GM18502 (cell line): ENCODE measurements around the gene RAB1B.

Source experiments
- ATAC-seq: cut with Tn5 transposase; IDR thresholded peaks from one replicate; pipeline ENCODE4 v1.9.1; 2021; ENCODE audit warnings: mild to moderate bottlenecking; ENCODE audit not compliant: unreplicated experiment, poor library complexity

RAB1B gene

DNA sequence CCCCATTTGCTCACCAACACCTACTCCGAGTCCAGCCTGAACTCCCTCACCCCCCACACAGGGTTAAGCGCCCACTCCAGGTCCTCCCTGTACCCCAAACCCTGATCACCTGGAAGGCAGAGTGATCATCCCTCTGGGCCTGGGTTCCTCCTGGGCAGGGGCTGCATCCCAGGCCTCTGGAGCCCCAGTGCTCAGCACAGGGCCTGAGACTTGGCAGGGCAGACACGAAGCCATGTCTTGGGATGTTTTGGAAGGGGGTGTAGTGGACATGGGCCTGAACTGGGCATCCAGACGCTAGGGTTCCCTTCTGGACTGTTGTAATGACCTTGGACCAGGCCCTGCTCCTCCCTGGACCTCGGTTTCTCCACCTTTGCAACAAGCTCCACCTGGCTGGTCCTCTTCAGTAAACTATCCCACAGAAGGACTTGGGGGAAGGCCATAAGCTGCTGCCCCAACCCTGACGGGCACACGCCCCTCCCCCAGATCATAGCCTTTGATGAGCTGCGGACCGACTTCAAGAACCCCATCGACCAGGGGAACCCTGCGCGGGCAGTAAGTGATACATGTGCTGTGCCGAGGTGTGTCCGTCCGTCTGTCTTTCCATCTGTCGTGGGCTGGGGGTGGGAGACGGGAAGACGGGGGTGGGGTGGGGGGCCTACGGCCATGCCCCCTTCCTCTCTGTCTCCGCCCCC lies 13.5 kb downstream of the RAB1B start:
- ATAC-seq = no peak

DNA sequence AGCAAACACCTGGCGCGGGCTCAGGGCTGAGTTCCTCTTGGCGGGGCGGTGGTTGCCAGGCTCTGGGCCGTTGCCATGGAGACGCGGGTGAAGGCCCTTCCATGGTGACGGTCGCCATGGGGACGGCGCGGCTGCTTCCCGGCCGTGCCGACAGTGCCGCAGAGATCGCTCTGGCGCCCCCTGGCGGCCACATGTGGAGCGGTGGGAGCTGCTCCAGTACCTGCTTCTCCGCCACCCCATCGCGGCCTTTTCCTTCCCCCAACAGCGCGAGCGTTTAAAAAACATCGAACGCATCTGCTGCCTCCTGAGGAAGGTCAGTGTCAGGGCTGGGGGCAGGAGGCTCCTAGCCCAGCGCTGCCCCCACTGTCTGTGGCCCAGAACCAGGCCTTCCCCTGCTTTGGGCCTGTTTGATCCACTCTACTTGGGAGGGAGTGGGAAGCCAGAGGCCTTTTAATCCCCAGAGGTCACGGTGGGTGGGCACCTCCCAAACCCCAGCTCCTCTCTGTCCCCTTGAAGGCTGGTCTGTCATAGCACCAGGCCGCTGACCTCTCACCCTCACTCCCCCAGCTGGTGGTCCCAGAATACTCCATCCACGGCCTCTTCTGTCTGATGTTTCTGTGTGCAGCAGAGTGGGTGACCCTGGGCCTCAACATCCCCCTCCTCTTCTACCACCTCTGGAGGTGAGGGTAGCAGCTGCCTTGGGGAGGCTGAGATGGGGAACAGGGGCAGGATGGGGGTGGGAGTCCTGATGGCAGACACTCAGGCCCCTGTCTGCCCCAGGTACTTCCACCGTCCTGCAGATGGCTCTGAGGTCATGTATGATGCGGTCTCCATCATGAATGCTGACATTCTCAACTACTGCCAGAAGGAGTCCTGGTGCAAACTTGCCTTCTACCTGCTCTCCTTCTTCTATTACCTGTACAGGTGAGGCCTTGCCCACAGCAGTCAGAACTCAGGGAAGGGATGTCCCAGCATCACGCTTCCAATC lies 14.3 kb downstream of the RAB1B start:
- peak; percentile 74 for ATAC-seq

DNA sequence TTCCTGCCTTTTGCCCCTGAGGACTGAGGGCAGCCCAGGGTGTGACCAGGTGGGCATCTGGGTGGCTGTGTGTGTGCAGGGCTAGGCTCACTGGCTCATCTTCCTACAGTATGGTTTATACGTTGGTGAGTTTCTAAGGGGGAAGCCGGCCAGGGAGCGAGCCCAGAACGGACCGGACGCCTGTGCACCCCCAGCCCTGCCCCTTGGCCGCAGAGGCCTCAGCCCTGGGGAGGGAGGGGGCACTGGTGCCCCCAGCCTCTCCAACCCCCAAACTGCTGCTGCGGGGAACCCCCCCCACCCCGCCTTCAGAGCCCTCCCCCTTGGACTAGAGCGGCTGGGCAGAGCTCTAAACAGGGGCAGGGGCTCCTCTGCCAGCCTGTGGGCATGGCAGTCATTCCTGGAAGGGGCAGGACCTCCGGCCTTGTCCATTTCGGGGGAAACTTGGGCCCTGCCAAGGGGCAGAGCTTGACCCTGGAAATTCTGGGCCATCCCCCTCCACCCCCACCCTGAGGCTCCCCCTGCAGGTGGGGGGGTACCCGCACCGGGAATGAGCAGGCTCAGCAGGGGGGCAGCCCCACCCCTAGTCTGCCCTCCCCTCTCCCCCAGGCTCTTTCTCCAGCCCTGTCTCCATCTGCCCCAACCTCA lies 15.1 kb downstream of the RAB1B start:
- no peak for ATAC-seq

GRCh38 chr11:66284526-66285078 lies 16.2 kb downstream of the RAB1B start:
- no peak for ATAC-seq

DNA sequence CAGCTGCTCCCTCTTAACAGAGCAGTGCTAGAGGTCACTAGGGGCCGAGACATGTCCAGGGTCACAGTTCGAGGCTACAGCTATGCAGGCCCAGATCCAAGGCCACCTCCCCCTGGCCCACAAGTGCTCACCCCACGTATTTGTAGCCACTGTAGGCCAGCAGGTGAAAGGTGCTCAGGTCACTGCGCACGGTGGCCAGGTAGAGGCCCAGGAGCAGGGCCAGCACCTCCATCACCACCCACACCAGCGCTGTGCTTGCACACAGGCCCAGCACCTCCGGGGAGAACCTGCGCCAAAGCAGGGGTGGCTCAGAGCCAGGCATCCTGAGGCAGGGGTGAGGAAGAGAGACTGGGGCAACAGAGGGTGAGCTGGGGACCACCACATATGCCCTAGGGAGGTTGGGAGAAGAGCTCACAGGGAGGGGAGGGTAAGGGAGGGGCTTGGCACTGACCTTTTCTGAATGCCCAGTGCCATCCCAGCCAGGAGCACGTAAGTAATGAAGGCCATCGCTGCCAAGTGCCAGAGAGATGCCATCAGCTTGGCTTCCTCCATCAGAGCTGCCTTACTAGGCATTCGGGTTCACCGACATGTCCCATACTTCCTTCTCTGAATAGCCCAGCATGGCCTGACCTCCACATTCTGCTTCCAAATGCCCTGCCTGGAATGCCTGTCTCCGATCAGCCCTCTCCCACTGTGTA lies 17.0 kb downstream of the RAB1B start:
- no peak for ATAC-seq

GRCh38 chr11:66286699-66287098 lies 18.3 kb downstream of the RAB1B start:
- no peak for ATAC-seq

DNA sequence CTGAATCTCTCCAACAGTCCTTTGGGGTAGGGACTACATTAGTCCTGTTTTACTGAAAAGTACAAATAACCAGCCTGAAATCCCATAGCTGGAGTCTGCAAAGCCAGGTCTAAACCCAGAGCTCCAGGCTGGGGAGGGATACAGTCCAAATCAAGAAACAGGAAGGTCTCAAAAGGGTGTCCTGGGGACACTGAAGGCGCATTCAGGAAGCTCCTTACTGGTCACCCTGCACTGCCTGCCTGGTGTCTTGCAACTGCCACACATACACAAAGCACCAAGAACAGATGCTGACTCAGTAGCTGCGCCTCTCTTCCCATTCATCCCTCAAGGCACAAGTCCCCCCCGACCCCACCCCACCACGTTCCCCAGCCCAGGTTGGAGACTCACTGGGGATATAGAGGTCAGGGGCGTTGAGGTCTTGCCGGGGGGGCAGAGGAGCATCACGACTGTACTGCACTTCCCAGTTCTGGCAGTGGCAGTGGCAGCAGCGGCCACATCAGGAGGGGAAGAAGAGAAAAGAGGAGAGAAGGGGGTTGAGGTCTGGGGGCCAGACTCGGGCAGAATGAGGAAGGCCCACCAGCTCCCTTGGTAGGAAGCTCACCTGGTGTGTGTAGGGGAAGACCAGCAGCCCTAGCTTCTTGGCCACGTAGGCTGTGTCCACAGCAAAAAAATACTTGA lies 18.9 kb downstream of the RAB1B start:
- ATAC-seq = no peak

DNA sequence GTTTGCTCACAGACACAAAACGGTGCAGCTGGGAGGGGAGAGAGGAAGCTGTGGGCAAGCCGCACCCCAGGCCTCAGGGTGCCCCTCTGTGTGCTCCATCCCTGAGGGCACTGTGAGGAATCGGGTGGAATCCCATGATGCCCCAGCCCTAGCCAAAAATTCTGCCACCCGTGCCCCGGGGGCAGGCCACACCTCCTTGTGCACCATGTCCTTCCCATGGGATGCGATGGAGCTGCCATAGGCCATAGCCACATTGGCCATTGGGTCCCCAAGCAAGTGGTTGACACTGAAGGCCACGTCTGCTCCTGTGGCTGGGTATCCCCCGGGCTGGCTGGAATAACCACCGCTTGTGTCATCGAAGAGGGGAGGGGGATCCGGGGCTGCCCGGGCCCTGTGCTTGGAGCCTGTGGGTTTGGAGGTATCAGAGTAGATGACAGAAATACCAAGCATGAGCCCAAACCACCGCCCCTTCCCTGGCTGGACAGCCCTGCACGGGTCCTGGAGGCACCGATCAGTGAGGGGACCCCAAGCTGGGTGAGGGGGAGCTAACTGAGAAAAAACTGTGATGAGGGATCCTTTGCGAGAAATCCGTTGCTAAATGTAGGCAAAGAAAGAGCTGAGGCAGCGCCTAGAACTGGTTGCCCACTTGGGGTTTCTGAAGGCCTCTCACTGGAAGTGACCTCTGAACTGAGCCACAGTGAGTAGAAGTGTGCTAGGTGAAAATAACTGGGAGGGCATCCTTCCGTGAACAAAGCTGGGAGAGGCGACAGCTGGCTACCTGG lies 19.6 kb downstream of the RAB1B start:
- no peak for ATAC-seq

- peak; percentile 87 for ATAC-seq
Observed at GRCh38 chr11:66288671-66289547, 20.5 kb downstream of the RAB1B start, which contains the start of gene YIF1A. Gene YIF1A (minus strand): TSS chr11:66289143. CDS start chr11:66288985, 158 bp downstream.

GRCh38 chr11:66289548-66290329 lies 21.3 kb downstream of the RAB1B start:
- ATAC-seq = peak; percentile 36

GRCh38 chr11:66290330-66290621 lies 21.8 kb downstream of the RAB1B start:
- ATAC-seq = no peak

- no peak for ATAC-seq
Observed at GRCh38 chr11:66291303-66291705, 22.9 kb downstream of the RAB1B start.

DNA sequence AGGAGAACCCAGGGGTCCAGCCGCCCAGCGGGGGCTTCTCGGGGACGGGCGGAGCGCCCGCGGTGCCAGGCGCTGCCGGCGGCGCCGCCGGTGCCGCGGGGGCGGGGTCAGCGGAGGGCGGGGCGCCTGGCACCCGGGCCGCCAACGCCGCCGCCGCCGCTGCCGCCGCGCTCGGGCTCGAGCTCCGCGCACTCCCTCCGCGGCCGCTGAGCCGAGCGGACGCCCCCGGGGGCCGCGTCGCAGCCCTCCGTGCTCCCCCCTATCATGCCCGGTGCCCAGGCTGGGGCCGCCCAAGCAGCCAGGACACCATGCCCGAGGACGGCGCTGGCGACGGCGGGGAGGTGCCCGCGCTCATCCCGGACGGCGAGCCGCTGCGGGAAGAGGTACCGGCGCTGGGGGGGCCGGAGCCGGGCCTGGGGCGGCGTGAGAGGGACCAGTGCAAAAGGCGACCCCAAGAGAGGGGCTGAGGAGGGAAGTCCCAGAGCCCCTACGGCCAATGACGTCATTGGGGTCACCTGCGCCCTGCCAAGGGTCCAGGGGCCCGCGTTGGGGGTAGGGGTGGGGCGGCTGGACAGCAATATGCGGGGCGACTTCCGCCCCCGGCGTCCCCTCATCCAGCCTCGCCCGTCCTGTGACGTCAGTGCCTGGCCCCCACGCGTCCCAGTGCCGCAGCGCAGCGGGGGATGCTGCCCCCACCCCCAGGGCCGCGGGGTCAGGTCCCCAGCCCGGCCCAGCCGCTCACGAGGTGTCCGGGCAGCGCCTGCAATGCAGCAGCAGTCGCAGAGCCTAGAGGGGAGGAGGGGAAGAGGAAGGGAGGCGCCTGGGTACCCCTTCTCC lies 23.5 kb downstream of the RAB1B start, which contains the start of gene TMEM151A:
TSS of gene TMEM151A (plus strand) at position 189 of the 837 bp plus-strand sequence. CDS start at position 309, 120 bp downstream.
- ATAC-seq = no peak

DNA sequence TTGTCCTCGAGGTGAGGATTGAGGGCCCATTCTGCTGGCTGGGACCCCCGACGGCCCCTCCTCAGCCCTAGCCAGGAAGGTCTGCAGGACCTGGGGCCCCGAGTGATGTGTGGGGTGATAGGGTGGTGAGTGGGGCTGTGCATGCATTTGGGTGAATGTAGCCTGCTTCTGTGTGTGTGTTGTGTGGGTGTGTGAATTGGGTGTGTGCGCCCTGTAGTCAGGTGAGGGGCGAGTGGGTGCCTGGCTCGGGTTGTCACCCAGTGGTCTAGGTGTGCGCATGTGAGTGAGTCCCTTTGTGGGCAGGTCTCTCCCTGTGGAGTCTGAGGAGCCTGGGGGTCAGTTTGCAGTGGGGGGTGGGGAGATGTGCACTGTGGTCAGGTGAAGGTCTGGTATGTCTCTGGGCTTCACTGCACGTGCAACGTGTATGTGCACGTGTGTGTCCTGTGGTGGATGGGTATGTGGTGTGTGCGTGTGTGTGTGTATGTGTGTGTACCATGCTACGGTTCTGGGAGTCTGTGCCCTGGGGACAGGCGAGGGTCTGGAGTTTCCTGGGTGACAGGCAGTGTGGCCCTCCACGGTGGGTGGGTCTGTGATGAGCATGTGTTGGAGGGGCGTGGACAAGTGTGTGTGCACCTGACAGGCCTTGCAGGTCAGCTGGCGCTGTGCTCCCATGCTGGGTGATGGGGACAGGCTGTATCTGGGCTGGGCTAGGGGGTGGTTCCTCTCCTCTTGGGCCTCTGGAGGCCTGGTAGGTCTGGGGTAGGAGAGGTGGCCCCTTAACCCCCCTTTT lies 24.3 kb downstream of the RAB1B start:
- no peak for ATAC-seq

- no peak for ATAC-seq
Observed at GRCh38 chr11:66293352-66293751, 24.9 kb downstream of the RAB1B start.
